ENCODE data around the gene PHKB. TPM values are rescaled to one million over a fixed set of nuclear protein-coding genes. Genes with fewer than 3 reads are reported as not detected.

The PHKB gene
- total RNA-seq, result 20.7 and 22.9 TPM in 2 replicates

DNA sequence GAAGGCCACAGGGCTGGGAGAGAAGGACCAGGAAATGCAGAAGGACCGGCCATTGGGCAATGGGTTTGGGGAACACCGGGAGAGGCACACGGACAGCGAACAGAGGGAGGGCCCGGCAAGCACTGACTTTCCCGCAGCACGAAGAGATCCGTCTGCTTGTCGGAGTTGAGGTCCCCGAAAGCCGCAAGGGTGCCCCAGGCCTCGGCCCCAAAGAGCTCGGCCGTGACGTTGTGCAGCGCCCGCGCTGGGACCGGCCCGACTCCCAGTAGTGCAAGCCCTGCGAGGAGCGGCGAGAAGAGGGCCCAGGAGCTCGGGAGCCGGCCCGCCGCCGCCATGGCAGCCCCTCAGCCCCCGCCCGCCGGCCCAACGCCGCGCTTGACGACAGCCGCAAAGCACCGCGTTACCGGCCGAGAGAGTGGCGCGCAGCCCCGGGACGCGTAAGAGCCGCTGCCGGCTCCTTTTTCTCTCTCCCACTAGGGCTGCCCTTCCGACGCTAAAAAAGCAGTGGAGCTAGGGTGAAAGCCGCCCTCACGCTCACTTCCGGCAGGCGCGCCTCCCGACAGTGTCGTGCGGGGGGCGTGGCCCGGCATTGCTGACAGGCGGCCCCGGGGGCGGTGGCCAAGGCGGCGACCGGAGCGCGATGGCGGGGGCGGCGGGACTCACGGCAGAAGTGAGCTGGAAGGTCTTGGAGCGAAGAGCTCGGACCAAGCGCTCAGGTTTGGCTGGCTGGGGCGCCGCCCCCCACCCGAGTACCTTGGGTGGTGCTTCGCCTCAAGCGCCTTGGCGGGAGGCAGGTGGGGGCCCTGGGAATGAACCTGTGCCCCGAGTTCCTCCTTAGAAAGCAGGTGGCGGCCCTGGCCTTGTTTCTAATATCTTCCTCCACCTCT, at the start of gene PHKB, which contains the start of gene ITFG1:
PHKB (plus strand) TSS at position 621 of the 887 bp plus-strand sequence; CDS start at position 641, 20 bp downstream.
ITFG1 (minus strand) TSS at position 353 of the 887 bp plus-strand sequence; CDS start at position 335, 18 bp downstream.

Other genes with a start within 250 kb of the PHKB start
- 27.5 and 27.9 TPM in 2 replicates for gene ITFG1, start 268 bp upstream of the PHKB start, total RNA-seq

Measured in bronchus fibroblast of lung (primary cell).